Breast epithelium (tissue), 3 donors: ENCODE results near the gene HIGD1A.

Source experiments
- POLR2A ChIP-seq: fragments of 450-650 bp; IDR thresholded peaks from one replicate; pipeline ENCODE4 v1.6.1; 2016; ENCODE audit warnings: antibody characterized with exemption, mild to moderate bottlenecking, moderate library complexity
- POLR2AphosphoS5 ChIP-seq, 3 donors: sonication (generic); formaldehyde crosslinking; IDR thresholded peaks; one replicate each; pipeline ENCODE4 v1.6.1; 2017; ENCODE audit warnings: antibody characterized with exemption in 3 of 3
- TF ChIP-seq, protein P1 (sequence below), 3 donors: fragments of 450-650 bp; IDR thresholded peaks; one replicate each; pipeline ENCODE4 v1.5.1; 2016 to 2017; ENCODE audit warnings: antibody characterized with exemption in 3 of 3, mild to moderate bottlenecking in 3 of 3, moderate library complexity in 3 of 3

GRCh38 chr3:42769477-42770131 is 34.7 kb downstream of the HIGD1A start:
- TF ChIP-seq, protein P1, sequence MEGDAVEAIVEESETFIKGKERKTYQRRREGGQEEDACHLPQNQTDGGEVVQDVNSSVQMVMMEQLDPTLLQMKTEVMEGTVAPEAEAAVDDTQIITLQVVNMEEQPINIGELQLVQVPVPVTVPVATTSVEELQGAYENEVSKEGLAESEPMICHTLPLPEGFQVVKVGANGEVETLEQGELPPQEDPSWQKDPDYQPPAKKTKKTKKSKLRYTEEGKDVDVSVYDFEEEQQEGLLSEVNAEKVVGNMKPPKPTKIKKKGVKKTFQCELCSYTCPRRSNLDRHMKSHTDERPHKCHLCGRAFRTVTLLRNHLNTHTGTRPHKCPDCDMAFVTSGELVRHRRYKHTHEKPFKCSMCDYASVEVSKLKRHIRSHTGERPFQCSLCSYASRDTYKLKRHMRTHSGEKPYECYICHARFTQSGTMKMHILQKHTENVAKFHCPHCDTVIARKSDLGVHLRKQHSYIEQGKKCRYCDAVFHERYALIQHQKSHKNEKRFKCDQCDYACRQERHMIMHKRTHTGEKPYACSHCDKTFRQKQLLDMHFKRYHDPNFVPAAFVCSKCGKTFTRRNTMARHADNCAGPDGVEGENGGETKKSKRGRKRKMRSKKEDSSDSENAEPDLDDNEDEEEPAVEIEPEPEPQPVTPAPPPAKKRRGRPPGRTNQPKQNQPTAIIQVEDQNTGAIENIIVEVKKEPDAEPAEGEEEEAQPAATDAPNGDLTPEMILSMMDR (IDR thresholded peaks at IDR 0.05), result no peak
- TF ChIP-seq POLR2AphosphoS5 (IDR thresholded peaks at IDR 0.05) (no peak), POLR2A (no peak)
